Activated CD8-positive, alpha-beta memory T cell treated with anti-CD3 and anti-CD28 coated beads for 48 hours (primary cell): Measurements from ENCODE around the gene CIP2A.

Experiments
- DNase-seq, 3 experiments: peaks; one replicate each; pipeline ENCODE4 v3.0.0-alpha.2; 2020; ENCODE audit warnings: low read depth in 2 of 3, low spot score in 2 of 3

CIP2A gene

GRCh38 chr3:108511490-108511889 is 77.7 kb downstream of the CIP2A start:
- DNase-seq = no peak

GRCh38 chr3:108511055-108511454 is 78.2 kb downstream of the CIP2A start:
- no peak for DNase-seq

GRCh38 chr3:108510496-108510895 is 78.7 kb downstream of the CIP2A start, which contains the start of gene MYH15:
MYH15 (minus strand) TSS chr3:108510596; CDS start chr3:108510530, 66 bp downstream.
- DNase-seq = no peak

- DNase-seq = no peak
Measured at GRCh38 chr3:108509871-108510270, 79.4 kb downstream of the CIP2A start.

- no peak for DNase-seq
Measured at GRCh38 chr3:108509263-108509662, 80.0 kb downstream of the CIP2A start.

GRCh38 chr3:108507902-108508301 is 81.3 kb downstream of the CIP2A start:
- DNase-seq = no peak

- DNase-seq = no peak
Measured at GRCh38 chr3:108505811-108506210, 83.4 kb downstream of the CIP2A start.

GRCh38 chr3:108503722-108504121 is 85.5 kb downstream of the CIP2A start:
- no peak for DNase-seq

GRCh38 chr3:108501535-108501934 is 87.7 kb downstream of the CIP2A start:
- no peak for DNase-seq

GRCh38 chr3:108500728-108501127 is 88.5 kb downstream of the CIP2A start:
- DNase-seq = no peak
